ENCODE data around the gene PLCD1.
"Not testable (repeated sequence)": the region's sequence is repeated elsewhere in the genome, so short reads cannot be mapped to it uniquely, and the experiment has no call there.

PLCD1 gene

DNA sequence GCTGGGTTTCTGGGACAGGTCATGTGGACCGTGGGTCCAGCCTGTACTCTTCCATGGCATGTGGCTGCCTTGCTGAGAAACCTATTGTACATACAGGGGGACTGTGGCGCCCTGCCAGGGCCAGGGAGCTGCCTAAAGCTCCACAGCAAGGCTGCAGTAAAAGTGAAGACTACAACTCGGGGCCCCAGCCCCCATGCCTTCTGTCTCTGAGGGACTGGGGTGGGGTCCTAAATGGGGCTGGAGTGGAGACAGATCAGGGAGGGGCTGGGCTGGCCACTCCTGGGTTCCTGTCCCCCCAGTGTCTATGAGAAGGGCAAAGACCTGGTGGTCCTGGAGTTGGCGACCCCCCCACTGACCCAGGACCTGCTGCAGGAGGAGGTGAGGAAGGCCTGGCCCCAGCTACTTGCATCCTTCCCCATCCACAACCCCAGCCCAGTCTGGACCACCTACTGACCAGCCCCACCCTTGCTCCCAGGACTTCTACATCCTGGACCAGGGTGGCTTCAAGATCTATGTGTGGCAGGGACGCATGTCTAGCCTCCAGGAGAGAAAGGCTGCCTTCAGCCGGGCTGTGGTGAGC, 31.6 kb downstream of the PLCD1 start:
- DNase-seq: no peak

DNA sequence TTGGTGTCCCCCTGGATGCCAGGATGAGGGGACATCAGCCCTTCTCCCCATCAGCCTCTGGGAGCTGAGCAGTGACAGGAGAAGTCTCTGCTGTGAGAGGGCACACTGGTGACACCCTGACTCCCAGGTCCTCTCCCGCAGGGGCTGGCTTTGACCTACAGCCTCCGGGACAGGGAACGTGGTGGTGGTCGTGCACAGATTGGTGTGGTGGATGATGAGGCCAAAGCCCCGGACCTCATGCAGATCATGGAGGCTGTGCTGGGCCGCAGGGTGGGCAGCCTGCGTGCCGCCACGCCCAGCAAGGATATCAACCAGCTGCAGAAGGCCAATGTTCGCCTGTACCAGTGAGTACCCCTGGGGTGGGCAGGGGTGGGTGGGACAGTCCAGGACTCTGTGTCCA, 32.1 kb downstream of the PLCD1 start:
- no peak for DNase-seq

DNA sequence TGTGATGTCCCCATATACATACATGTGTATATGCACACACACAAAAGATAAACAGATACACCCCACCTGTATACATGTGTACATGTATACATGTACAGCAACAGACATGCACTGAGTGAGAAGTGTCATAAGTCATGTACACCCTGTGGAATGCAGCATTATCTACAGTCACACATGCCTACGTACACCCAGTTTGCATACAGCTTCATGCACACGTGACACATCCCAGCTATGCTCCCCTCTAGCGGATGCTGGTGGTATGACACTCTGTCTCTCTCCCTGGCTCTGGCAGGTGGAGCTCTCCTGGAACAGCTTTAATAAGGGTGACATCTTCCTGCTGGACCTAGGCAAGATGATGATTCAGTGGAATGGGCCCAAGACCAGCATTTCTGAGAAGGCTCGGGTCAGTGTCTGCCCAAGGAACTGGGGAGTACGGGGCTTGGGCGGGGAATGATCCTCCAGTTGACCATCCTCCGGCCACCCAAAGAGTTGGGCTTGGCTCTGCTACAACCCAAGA, 32.6 kb downstream of the PLCD1 start:
- DNase-seq: peak; percentile 79

DNA sequence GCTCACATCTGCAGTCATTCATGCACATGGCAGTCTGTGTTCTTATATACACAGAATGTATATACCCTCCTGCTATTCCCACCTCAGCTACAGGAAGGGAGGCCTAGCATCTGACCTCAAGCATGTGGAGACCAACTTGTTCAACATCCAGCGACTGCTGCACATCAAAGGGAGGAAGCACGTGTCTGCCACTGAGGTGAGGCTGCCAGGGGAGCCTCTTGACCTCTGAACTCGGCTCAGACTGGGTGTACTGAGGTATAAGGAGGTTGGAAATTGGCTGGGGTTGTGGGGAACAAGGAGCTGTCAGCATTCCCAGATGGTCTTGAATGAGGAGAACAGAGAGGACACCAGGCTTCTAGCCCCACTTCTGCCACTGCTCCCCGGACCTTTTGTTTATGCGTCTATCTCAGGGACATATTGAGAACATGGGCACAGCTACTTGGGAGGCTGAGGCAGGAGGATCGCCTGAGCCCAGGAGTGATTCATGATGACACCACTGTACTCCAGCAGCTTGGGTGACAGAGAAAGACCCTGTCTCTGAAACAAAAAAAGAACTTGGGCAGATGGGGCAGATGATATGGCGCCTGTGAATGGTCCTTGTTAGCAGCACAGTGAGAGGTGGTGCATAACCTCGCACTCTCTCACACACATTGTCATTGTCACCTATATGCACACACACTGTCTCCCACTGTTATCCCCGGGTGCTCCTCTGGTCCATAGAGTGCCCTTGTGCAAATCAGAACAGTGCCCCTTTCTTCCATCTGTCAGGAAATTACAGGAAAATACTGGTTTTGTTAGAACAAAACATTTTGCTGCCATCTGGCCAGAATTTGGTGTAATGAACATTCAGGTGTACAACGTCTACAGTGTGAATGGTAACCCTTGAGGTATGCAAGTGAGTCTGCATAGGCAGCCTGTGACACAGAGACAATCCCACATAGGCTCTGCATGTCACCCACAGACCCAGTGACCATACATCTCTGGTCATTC, 33.5 kb downstream of the PLCD1 start:
- DNase-seq: no peak

DNA sequence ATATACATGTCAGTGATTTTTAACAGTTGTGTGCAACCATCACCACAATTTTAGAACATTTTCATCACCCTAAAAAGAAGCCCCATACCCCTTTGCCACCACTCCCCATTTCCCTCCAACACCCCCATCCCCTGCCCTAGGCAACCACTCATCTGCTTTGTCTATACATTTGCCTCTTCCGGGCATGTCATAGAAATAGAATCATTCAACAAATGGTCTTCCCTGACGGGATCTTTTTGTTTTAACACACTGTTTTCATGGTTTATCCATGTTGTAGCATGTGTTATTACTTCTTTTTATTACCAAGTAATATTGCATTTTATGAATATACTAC, 34.8 kb downstream of the PLCD1 start:
- DNase-seq: no peak

DNA sequence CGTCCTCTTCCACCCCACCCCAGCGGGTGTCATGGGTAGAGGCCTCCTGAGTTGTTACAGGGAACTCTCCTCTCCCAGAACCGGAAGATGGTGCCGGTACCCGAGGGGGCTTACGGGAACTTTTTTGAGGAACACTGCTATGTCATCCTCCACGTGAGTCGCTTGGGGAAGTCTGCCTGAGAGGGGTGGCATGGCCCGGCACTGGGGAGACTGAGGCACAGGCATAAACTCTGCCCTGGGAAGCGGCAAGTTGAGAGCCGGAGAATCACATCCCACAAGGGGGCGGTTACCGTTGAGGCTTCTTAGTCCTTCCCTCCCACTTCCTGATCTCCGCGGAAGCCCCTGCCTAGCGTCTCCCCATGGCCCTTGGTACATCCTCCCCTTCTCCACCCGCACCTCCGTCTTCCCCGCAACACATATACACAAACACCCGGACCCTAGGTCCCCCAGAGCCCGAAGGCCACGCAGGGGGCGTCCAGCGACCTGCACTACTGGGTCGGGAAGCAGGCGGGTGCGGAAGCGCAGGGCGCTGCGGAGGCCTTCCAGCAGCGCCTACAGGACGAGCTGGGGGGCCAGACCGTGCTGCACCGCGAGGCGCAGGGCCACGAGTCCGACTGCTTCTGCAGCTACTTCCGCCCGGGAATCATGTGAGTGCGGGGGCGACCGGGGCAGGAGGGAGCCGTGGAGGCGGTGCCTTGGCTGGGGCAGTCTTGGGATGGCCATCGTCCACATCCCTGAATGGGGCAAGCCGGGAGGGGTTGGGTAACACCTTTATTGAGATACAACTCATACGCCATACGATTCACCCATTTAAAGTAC, 35.4 kb downstream of the PLCD1 start:
- peak; percentile 83 for DNase-seq

DNA sequence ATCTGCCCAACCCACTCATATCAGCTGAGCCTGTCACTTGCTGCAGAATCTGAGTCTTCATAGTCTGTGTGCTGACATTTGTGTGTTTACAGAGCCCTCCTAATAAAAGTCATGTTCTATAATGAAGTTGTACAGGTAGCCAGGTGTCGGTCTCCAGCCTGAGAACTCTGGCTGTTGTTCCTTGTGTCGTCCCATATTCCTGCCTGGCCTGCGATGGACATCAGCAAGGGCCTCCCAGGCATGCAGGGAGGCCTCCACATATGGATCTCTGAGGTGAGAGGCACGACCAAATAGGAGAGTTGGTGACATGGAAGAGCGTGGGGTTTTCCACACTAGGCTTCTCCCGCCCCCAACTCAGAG, 36.0 kb downstream of the PLCD1 start:
- no peak for DNase-seq

DNA sequence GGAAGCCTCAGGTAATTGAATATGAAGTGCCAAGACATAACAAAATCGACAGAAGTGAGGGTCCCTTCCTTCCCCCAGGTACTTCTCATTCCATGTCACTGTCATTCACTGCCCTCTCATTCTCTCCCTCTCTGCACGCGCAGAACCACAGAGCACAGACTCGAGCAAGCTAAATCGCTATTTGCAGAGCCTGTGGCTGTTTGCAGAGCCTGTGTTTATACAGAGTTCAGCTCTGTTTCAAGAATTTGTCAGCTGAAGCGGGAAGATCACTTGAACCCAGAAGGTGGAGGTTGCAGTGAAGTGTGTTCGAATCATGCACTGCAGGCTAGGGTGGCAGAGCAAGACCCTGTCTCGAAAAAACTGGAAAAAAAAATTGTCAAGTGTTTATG, 36.4 kb downstream of the PLCD1 start:
- DNase-seq: no peak

DNA sequence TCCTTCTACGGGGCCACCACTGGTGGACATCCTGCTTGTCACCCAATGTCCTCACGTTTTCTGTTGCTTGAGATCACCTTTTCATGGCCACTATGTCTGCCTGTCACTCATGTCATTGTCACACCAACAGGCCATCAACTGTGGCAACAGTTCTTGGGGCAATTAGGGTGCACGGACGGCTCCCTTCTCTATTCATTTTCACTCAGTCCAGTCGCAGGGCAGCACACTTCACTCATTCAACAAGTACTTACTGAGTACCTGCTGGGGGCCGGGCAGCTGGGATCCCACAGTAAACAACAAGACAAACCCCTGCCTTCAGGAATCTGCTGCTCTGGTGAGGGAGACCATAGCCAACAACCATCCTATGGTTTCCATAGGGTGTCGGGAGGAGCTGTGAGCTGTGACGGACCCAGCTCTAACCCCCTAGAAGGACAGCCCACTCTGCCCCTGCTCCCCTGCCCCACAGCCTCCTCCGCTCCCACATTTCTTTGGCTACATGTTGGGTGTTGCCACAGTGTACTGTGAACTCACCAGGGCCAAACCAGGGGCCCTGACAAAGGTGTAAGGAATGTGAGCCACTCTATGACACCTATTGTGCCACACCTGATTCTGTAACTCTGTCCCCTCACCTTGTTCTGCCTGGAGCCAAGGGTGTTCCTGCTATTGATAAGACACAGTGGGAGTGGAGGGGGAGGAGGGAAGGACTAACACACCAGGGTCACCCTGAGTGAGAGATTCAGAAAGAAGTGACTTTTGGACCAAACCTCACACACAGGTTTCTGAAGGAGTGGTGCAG, 37.0 kb downstream of the PLCD1 start:
- DNase-seq: no peak

DNA sequence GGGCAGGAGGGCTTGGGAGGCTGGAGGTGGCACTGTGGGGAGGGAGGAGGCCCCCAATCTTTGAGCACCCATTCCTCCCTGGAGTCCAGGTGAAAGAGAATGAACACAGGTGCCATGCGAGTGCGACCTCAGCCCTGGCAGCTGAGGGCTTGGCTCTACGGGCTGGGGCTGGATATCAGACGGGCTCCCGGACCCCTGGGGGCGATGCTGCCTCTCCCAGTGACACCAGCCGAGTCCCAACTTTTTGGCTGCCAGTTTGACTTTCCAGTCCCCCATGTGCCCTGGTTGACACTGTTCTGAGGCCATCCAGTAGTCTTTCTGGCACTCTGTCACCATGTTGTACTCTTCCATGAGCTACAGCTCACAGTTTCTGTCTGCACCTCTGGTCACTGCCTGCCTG, 37.6 kb downstream of the PLCD1 start:
- DNase-seq: no peak

DNA sequence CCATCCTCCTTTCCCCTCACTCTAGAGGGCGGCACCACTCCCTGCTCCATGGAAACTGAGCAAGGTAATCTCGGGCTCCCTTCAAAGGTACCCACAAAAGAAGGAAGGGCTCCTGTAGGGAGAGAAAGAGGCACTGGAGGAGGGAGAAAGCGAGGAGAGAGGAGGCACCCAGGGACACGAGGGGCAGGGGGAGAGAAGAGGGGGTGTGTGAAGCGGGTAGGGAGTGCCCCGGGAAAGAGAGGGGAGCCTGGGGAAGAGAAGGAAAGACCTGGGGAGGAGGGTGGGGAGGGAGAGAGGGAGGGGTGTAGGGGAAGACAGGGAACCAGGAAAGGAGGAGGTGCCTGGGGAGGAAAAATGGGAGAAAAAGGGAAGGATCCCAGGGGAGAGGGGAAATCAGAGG, 38.3 kb downstream of the PLCD1 start:
- no peak for DNase-seq

DNA sequence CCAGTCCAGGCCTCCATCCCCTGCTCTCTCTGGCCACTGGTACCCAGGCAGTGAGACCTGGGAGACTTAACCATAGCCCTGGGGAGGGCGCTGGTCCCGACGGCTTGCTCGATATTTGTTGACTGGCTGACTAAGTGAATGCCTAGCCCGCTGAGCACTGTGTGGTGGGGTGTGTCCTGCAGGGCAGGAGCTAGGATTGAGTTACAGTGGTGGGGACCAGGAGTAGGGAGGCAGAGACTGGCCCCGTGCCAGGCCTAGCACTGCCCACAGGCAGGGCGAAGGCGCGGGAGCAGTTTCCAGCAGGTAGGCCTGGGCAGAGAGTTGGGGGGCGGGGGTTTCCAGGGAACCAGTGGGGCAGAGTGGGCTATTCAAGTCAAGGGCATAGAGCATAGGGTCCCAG, 38.9 kb downstream of the PLCD1 start, which contains the start of gene VILL:
VILL (plus strand) TSS at position 260 of the 400 bp plus-strand sequence. CDS start 2,887 bp downstream, outside the sequence.
- no peak for DNase-seq

DNA sequence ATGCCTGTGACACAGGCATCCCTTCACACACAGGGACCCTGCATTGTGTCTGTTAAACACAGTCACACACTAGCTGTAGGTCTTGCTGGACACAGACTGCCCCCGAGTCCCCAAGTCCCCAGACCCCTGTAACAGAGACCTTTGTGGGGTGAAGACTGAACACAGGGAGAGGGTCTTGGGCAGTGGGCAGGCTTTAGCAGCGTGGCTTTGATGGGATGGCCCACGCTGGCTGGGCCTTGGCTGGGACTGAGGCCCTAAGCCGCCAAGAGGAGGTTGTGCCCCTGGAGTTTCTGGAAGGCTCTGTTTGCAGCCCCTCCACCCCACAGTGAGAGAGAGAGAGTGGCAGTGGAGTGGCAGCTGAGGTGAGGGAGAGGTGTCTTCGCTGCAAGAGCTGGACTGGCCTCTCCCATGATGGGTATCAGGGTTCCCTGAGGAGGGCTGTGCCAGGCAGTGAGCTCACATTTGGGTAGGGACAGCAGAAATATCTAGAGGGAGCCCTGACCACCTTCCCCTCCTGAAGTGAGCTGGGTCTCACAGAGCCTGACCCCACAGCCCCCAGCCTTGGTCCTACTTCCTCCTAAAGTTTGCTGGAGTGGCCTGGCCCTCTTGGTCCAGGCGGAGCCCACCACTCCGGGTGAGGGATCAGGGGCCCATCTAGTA, 39.5 kb downstream of the PLCD1 start:
- no peak for DNase-seq

DNA sequence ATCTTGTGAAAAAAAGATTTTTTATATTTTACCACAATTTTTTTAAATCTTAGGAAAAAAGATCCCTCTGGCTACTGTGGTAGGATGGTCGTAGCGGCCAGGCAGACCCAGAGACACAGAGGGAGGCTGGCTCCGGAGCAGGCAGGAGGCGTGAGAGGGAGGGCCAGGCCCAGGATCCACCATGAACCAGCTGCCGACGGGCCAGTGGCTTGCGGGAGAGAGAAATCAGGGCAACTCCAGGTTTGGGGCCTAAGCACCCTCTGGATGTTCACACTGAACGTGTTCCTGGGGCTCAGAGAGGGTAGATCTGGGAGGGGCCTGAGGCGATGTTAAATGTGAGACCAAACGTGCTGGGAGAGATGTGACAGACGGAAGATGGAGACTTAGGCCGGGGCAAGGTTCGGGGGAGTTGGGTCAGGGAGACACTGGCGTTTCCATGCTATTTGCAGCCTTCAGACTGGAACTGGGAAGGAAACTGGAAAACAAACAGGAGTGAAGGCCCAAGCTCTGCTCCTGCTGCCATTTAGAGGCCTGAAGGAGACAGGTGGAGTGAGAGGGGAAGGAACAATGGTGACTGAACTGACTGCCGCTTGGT, 40.4 kb downstream of the PLCD1 start:
- no peak for DNase-seq

DNA sequence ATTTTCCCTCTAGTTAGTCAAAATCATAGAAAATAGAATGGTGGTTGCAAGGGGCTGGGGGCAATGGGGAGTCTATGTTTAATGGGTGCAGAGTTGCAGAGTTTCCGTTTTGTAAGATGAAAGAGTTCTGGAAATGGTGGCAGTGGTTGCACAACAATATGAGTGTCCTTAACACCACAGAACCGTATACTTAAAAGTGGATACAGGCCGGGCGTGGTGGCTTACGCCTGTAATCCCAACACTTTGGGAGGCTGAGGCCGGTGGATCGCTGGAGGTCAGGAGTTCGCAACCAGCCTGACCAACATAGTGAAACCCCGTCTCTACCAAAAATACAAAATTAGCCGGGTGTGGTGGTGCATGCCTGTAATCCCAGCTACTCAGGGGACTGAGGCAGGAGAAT, 41.1 kb downstream of the PLCD1 start:
- DNase-seq: not testable (repeated sequence)

DNA sequence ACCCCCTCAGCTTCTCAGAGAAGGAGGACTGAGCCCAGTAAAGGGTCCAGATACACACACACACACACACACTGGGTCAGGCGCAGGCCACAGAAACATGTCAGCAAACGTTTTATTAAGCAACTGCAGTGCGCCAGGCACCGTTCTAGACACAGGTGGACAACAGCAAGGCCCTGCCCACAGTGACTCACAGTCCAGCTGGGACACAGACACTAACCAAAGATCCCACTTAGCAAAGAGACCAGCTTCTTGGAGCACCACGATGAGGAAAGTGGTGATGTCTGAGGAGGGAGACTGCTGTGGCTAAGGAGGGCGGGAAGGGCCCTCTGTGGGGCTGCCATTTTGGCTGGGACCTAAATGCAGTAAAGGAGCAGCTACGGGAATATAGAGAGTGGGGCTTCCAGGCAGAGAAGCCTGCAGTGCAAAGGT, 41.7 kb downstream of the PLCD1 start:
- DNase-seq: no peak

DNA sequence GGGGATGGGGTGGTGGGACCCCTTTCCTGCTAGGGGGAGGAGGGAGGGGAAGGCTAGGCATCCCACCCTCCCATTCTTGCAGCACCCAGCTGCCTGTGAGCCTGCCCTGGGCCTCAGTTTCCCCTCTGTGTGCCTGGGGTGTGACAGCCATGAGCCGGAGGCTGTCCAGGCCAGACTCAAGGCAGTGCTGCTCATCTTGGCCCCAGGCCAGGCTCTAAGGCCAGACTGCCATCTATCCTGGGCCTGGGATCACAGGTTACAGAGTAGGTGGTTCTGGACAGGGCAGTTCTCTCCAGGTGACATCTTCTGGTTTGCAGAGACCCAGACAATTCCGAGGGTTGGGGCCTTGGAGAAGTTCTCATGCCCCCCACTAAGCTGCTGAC, 42.1 kb downstream of the PLCD1 start:
- no peak for DNase-seq

DNA sequence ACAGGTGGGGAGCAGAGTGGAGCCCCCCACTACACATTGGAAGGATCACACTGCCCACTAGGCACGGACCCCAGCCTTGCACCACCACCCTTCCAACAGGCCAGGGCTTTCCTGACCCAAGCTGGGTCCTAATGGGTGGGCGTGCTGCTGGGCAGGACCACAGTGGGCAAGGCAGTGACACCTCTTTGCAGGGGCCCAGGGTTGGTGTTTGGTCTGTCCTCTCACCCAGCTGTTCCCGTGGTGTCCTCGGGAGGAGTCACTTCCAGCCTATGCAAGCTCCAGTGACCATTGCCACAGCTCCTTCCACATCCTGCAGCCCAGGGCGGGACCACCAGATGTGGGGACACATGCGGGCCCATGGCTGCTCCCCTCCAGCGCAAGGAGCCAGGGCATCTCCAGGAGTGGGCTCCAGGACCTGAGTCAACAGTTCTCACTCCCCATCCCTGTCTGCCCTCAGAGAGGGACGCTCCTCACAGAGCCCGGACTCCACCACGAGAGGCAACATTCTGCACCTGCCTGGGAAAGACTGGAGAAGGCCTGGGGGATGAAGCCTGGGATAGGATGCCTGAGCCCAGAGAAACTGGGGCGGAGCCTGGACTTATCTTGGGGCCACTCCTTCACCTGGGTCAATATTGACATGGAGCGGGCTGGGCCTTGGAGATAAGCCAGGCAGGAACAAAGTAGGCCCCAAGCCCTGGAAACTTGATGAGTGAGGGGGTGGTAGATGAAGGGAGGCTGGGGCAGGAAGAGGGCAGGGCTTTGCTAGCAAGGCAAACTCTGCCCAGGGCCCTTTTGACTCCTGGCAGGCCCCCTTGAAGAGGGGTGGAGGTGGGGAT, 42.7 kb downstream of the PLCD1 start:
- DNase-seq: no peak

DNA sequence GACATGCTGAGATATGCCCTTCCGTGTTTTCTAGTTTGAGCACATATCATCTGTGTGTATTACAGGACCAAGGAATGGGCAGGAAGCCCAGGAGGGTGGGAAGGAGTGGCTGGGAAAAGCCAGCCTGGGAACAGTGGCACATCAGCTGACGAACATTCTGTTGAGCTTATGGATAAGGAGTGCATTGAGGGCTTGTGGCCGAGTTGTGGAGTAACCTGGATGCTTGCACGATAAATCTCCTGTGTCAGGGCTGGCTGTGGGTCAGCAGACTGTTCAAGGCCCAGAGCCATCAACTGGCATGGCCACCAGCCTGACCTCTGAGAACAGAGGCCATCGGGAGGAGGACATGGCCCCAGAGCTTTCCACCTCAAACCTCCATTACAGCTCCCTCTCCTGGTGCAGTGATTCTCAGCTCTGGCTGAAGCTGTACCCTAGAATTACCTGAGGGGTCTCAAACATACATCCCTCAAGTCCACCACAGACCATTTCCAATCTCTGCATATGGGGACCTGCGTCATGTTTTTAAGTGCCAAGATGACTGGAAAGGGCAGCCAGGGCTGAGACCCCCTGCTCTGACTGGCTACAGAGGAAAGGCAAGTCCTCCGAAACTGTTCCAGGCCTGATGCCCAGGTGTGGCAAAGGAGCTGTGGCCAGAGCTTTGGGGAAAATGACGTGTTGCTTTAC, 43.7 kb downstream of the PLCD1 start:
- no peak for DNase-seq

DNA sequence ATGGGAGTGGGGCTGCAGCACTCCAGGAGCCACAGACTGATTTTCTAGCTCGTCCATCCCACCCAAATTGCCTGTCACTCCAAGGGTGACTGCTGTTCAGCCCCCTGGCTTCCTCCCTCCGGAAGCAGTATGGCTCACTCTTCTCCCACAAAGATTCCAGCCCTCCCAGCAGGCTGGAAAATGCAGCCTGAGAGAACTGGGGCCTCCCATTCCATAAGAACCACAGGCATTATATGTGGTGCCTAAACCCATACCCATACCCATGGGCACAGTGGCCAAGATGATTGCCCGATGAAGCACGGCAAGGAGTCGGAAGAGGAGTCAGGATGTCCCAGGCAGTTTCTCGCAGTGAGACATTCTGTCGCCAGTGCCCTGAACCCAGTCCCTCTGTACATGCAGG, 44.8 kb downstream of the PLCD1 start:
- no peak for DNase-seq

All from retina (tissue), 1 donor.